ENCODE measurements around the gene SPINT2.

SPINT2 gene

DNA sequence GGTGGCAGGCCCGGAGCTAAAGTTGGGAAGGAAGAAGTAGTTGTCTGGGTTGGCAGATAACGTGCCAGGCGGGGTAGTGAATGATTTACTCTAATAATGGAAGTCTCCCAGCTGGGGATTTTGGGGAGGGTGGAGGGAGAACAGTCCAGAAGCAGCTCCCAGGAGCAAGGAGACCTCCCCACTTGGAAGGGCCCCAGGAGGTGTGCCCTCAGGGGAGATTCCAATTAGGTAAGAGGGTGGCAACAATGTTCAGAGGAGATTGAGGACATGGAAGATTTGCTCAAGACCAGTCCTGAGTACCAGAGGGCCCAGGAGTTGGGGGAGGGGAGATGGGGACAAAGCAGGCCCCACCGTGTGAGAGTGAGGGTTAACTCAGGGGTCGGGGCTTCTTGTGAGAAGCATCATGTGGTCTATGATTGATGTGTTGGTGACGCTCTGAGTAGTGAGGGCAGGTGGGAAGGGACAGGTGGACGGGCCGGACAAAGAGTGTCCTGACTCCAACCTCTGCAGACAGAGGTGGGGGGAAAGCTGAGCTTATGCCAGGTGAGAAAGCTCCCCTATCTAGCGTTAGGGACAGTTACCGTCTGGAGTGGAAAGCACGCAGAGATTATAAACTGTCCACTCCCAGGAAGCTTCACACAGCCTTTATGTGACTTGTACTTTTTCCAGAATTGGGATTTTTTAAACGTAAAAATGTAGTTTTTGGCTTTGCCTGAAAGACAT, 3.5 kb downstream of the SPINT2 start:
- no peak for DNase-seq
- TF ChIP-seq POLR2A (IDR thresholded peaks at IDR 0.05; ENCODE audit: low read length) (no peak), GATA1 (IDR thresholded peaks at IDR 0.05; ENCODE audit: low read depth, low read length) (no peak)

DNA sequence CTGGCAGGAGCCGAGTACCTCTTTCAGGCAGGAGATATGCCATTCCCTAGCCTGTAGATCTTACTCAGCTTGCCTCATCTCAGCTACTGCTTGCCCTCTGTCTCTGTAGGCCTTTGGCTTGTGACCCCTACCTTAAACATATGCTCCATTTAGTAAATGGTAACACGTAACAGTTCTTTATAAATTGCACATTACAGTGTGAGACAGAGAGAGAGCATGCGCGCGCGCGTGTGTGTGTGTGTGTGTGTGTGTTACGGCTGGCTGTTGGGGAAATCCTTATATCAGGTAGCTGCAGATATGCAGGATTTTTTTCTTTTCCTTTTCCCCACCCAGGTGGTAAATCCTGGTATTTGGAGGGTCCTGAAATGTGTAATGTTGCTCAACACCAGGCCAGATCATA, 4.2 kb downstream of the SPINT2 start:
- no peak for TF ChIP-seq POLR2A (IDR thresholded peaks at IDR 0.05; ENCODE audit: low read length)
- no peak for TF ChIP-seq GATA1 (IDR thresholded peaks at IDR 0.05; ENCODE audit: low read depth, low read length)
- DNase-seq = peak; percentile 60 to 71

DNA sequence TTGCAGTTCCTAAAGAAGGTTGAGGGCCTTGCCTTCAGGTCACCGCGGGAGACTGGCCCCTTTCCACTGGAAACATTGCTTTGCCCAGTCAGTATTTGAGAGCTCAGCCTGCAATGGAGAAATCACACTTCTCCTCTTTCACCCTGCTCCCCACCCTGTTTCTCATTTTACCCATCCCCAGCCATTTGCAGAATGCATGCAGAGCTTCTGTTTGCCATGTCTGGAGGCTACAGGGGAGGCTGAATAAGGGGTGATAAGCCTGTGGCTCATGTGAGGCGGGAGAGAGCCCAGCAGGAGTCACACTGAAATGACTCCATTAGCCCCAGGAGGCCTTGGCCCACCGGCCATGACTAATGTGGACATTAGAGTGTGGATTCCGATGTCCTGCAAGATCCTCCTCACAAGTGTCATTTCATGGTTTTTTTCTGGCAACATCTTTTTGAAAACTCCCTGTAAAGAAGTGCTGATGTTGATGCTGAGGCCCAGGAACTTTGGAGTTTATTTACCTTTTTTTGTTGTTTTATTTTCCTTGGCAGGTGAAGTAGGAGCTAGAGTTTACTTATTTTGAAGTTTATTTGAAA, 6.3 kb downstream of the SPINT2 start:
- peak; percentile 73 to 87 for DNase-seq
- TF ChIP-seq POLR2A (IDR thresholded peaks at IDR 0.05; ENCODE audit: low read length) = no peak
- no peak for TF ChIP-seq GATA1 (IDR thresholded peaks at IDR 0.05; ENCODE audit: low read depth, low read length)

DNA sequence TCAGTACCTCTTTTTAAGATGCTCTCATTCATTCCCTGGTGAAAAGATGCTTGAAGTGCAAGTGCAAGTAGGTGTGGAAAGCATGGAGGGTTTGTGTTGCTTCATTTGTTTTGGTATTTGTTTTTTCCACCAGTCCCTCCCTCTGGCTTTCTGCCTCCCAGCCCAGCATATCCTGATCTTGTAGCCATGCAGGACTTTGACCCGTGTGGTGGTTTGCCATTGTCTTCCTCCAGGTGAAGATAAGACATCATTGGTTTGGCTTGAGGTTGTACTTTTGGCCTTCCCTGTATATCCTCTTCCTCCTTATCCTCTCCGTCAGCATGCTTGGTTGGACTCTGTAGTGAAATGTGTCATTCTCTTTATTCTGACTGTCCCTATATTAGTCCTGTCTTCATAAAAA, 9.1 kb downstream of the SPINT2 start:
- no peak for DNase-seq
- TF ChIP-seq POLR2A (IDR thresholded peaks at IDR 0.05; ENCODE audit: low read length) (no peak), GATA1 (IDR thresholded peaks at IDR 0.05; ENCODE audit: low read depth, low read length) (no peak)

DNA sequence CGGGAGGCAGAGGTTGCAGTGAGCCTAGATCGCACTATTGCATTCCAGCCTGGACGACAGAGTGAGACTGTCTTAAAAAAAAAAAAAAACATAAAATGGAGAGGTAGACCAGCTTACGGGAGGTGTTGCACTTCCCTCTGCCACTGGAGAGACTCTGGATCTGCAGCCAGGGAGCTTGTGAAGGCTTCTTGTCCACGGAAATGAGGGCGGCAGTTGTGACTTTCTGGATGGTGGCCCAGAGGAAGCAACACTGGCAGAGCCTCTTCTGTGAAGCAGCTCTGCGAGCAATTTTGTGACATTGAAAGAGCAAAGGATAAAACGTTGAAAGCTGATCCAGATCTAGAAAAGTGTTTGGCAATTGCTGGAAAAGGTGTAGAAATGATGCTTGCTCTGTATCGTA, 10.4 kb downstream of the SPINT2 start:
- TF ChIP-seq POLR2A (IDR thresholded peaks at IDR 0.05; ENCODE audit: low read length) (no peak), GATA1 (IDR thresholded peaks at IDR 0.05; ENCODE audit: low read depth, low read length) (no peak)
- no peak for DNase-seq

DNA sequence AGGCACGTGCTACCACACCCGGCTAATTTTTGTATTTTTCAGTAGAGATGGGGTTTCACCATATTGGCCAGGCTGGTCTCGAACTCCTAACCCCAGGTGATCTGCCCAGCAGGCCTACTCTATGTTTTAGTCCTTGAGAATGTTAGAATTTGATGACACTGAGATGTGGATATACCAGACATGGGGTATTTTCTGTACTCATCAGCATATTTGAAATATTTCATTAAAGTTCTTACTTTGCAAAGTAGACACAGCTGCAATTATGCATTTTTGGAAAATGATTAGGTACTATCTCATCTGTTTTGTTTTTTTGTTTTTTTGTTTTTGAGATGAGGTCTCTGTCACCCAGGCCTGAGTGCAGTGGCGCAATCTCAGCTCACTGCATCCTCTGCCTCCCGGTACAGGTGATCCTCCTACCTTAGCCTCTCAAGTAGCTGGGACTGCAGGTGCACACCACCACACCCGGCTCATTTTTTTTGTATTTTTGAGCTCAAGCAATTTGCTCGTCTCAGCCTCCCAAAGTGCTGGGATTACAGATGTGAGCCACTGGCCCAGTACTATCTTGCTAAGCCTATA, 12.7 kb downstream of the SPINT2 start:
- DNase-seq = no peak
- TF ChIP-seq POLR2A (IDR thresholded peaks at IDR 0.05; ENCODE audit: low read length) = no peak
- TF ChIP-seq GATA1 (IDR thresholded peaks at IDR 0.05; ENCODE audit: low read depth, low read length) = no peak

DNA sequence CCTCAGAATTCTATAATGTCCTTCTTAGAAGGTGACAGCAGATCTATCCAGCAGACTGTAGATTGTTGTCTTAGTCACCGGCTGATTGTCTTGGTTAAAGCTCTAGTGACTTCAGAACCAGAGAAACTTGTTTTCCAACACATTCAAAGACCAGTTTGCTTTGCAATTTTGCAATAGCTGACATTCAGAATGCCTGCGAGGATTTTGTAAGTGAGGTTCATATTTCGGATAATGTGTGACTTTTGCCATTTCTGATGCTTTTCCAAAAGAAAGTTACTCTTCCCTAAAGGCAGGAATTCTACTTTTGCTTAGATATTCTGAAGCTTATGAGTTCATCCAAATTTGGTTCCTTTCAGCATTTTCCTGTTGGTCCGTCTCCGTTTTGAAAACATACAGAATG, 13.2 kb downstream of the SPINT2 start:
- no peak for TF ChIP-seq GATA1 (IDR thresholded peaks at IDR 0.05; ENCODE audit: low read depth, low read length)
- TF ChIP-seq POLR2A (IDR thresholded peaks at IDR 0.05; ENCODE audit: low read length) = no peak
- DNase-seq = no peak

DNA sequence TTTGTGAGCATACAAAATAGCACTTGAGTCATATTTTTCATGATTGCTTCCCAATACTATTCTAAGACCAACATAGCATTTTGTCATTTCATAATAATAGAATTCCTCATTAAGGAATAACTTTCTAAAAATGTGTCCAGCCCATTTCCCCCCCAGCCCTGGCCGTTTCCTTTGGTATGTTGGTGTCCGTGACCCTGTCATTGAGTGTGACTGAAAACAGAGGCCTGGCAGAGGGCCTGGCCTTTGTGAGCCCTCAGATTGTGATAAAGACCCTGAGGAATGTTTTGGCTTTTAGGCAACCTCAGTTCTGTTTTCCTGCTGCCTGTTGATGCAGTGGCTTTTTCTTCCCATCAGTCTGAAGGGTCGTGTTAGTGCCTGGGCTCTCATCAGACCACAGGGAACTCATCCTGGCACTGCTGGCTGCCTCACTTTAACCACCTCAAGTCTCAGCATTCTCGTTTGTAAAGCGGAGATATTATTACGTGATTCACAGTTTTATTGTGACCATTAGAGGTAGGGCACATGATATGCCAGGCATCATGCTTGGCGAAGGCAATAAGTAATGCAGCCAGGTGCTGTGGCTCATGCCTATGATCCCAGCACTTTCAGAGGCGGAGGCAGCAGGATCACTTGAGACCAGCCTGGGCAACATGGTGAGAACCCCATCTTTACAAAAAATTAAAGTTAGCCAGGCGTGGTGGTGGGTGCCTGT, 13.8 kb downstream of the SPINT2 start:
- TF ChIP-seq GATA1 (IDR thresholded peaks at IDR 0.05; ENCODE audit: low read depth, low read length) = no peak
- TF ChIP-seq POLR2A (IDR thresholded peaks at IDR 0.05; ENCODE audit: low read length) = no peak
- no peak for DNase-seq

DNA sequence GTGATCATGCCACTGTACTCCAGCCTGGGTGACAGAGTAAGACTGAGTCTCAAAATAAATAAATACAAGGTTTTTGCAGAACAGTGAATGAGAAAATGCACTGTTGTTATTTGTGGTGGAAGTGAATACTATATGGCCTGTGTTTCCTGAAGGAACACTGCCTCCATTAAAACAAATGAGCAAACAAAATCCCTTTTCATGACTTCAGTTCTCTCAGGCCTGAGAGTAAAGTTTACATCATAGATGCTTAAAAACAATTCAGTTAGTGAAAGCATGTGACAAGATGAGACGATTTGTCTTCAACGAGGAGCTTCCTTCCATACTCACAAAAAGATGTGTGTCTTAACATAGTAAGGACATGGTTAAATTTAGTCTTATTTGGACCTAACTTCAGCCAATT, 14.4 kb downstream of the SPINT2 start:
- TF ChIP-seq GATA1 (IDR thresholded peaks at IDR 0.05; ENCODE audit: low read depth, low read length) (no peak), POLR2A (IDR thresholded peaks at IDR 0.05; ENCODE audit: low read length) (no peak)
- DNase-seq = no peak

DNA sequence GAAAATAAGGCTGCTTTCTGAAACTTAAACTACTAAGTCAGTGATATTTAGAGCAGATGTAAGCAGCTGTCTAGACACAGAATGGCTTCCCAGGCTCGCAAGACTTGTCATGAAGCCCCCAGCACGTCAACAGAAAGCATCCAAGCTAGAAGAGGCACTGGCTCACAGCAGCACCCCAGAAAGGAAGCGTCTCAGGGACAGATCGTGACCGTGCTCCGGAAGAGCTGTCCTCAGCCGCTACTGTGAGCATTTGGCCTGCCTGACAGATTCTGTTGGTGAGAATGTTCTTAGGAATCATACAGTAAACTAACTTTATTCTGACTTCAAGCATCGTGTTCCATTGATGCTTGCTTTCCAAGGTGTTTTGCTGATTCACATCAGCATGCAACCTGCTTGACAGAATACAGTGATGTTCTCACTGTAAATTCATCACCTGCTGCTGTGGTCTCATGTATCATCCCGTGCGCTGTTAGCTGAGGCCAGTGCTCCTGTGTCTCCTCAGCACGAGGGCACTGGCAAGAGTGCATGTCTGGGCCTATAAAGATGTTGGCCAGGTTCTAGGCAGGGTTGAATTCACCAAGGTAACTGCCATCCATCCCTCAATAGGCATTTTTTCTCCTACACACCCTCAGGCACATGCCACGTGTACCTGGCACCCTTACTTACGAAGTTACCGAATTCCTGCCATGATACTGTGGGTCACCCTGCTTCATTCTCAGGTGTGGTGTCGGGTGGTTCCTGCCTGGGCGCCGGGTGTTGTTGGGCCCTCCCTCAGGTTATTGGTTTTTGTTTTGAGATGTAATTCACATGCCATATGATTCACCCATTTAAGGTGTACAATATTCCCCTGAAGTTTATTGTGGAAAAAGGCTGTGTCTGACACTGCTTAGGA, 15.9 kb downstream of the SPINT2 start:
- DNase-seq = no peak
- TF ChIP-seq GATA1 (IDR thresholded peaks at IDR 0.05; ENCODE audit: low read depth, low read length) = no peak
- no peak for TF ChIP-seq POLR2A (IDR thresholded peaks at IDR 0.05; ENCODE audit: low read length)

DNA sequence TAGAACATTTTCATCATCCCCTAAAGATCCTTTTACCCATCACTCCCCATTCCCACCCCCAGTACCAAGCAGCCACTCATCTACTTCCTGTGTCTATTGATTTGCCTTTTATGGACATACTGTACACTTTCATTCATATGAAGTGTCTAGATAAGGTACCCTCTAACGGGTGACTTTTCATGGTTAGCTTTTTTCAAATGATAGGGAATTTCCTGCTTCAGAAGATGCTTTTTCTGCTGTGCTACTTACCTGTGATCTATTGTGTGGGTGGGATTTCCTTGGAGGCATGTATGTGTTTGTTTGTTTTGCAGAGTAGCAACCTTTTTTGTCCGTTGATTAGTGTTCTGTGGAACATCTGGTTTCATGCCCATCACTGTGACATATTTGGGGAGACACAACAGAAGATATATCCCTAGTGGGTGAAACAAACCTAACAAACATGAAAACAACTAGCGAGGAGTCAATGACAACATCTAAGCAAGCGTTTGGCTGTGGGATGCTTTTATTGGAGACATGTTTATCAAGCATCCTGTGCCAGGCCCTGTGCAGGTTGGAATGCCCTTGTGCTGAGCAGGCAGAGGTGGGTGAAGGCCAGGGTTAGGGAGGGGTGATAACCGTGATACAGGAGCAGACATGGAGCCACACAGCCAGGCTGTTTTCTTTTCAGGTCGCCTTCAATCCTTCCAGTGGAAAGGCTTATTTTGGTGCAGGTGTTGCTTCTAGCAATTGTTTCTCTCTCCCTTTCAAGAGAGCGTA, 17.6 kb downstream of the SPINT2 start:
- no peak for DNase-seq
- no peak for TF ChIP-seq POLR2A (IDR thresholded peaks at IDR 0.05; ENCODE audit: low read length)
- no peak for TF ChIP-seq GATA1 (IDR thresholded peaks at IDR 0.05; ENCODE audit: low read depth, low read length)

DNA sequence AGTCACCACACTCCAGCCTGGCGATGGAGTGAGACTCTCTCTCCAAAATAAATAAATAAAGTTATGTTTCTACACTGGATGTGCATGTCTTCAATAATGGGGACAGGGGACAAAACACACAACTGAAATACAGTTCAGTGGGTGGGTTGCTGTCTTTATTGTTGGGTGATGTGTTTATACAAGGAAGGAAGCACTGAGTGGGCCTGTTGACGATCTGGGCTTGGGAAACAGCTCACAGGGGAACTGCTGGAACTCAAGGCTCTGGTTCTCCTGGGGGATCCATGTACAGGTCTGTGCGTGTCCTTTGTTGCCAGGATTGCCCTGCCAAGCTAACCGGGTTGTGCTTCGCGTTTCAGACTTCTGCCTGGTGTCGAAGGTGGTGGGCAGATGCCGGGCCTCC, 18.9 kb downstream of the SPINT2 start:
- TF ChIP-seq POLR2A (IDR thresholded peaks at IDR 0.05; ENCODE audit: low read length) = no peak
- TF ChIP-seq GATA1 (IDR thresholded peaks at IDR 0.05; ENCODE audit: low read depth, low read length) = no peak
- no peak for DNase-seq

DNA sequence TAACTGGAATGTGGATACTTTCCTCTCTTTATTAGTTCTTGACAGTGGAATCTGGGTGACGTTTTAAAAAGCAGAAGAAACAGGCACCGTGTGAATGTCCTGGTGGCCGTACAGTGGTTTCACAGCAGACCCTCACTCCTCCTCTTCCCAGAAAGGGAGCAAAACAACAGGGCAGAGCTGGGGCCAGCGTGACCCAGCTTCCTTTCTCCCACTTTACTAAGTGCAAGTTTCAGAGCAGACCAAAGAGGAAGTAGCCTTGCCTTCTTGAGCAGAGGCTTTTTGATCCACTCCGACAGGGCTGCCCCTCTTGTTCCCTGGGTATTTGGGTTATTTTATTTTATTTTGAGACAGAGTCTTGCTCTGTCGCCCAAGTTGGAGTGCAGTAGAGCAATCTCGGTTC, 20.0 kb downstream of the SPINT2 start:
- DNase-seq = no peak
- TF ChIP-seq GATA1 (IDR thresholded peaks at IDR 0.05; ENCODE audit: low read depth, low read length) = no peak
- no peak for TF ChIP-seq POLR2A (IDR thresholded peaks at IDR 0.05; ENCODE audit: low read length)

Data from erythroblast (primary cell).